GM12891 (cell line): Measurements from ENCODE around the gene SNX1.

Source experiments
- DNase-seq: peaks from one replicate; pipeline ENCODE4 v3.0.0; 2011; ENCODE audit warnings: low spot score; ENCODE audit not compliant: insufficient read length
- FAIRE-seq: peaks from 2 replicates; lab custom pipeline; 2011; peaks lifted over from hg19 to GRCh38; lab: Jason Lieb, UNC
- PAX5 ChIP-seq: IDR thresholded peaks from 2 replicates; pipeline ENCODE4 v1.6.1; 2011; ENCODE audit warnings: low read length, moderate library complexity, mild to moderate bottlenecking; ENCODE audit not compliant: insufficient read depth, severe bottlenecking
- POLR2A ChIP-seq: IDR thresholded peaks from 2 replicates; pipeline ENCODE4 v1.6.1; 2011; ENCODE audit warnings: low read depth, low read length, control low read depth
- POLR2AphosphoS5 ChIP-seq: IDR thresholded peaks from 2 replicates; pipeline ENCODE4 v1.6.1; 2011; ENCODE audit warnings: low read depth, low read length, control low read depth
- POU2F2 ChIP-seq: IDR thresholded peaks from 2 replicates; pipeline ENCODE4 v1.6.1; 2011; ENCODE audit warnings: low read depth, mild to moderate bottlenecking, control low read depth, low read length, moderate library complexity
- SPI1 ChIP-seq: IDR thresholded peaks from 2 replicates; pipeline ENCODE4 v1.6.1; 2011; ENCODE audit warnings: low read depth, low read length, control low read depth
- TAF1 ChIP-seq: IDR thresholded peaks from 2 replicates; pipeline ENCODE4 v1.6.1; 2011; ENCODE audit warnings: low read depth, low read length, control low read depth

SNX1 gene

GRCh38 chr15:64153480-64154367 is 57.9 kb downstream of the SNX1 start:
- peak; percentile 70; the same call in 1 of the 2 replicates for TF ChIP-seq POLR2A
- TF ChIP-seq PAX5, result no peak
- peak; percentile 35; the same call in 1 of the 2 replicates for TF ChIP-seq SPI1
- peak; percentile 76 for TF ChIP-seq POLR2AphosphoS5
- TF ChIP-seq POU2F2, result peak; percentile 83
- peak; percentile 92 for FAIRE-seq
- peak; percentile 90 for DNase-seq

GRCh38 chr15:64155802-64156651 is 60.2 kb downstream of the SNX1 start:
- DNase-seq, result no peak
- TF ChIP-seq POU2F2, result no peak
- peak; percentile 33 for TF ChIP-seq POLR2AphosphoS5
- TF ChIP-seq TAF1, result no peak
- no peak for TF ChIP-seq SPI1
- no peak for TF ChIP-seq PAX5
- no peak; the same call in 1 of the 2 replicates for TF ChIP-seq POLR2A
- FAIRE-seq, result no peak

GRCh38 chr15:64156652-64157331 is 61.0 kb downstream of the SNX1 start:
- DNase-seq (no peak), FAIRE-seq (no peak)
- TF ChIP-seq SPI1 (no peak), POLR2A (peak; percentile 32; the same call in 1 of the 2 replicates), POU2F2 (no peak), POLR2AphosphoS5 (no peak)

GRCh38 chr15:64157599-64158125 is 61.9 kb downstream of the SNX1 start:
- FAIRE-seq, result no peak
- TF ChIP-seq PAX5 (no peak), SPI1 (no peak), POU2F2 (no peak), TAF1 (no peak), POLR2AphosphoS5 (no peak), POLR2A (no peak)
- DNase-seq, result no peak

GRCh38 chr15:64158363-64159134 is 62.8 kb downstream of the SNX1 start:
- TF ChIP-seq POLR2AphosphoS5 (peak; percentile 37), POLR2A (0 out of 2 replicates have a peak, but pooled peaks have one; percentile 17), POU2F2 (no peak), SPI1 (no peak), PAX5 (no peak), TAF1 (no peak)
- no peak for FAIRE-seq
- DNase-seq, result no peak

- DNase-seq, result no peak
- TF ChIP-seq TAF1 (no peak), POU2F2 (no peak), PAX5 (no peak), POLR2AphosphoS5 (no peak), SPI1 (no peak), POLR2A (no peak)
- FAIRE-seq, result peak; percentile 16
Measured at GRCh38 chr15:64161688-64162477, 66.1 kb downstream of the SNX1 start.

- TF ChIP-seq POU2F2 (no peak), POLR2A (no peak), SPI1 (no peak), PAX5 (no peak), POLR2AphosphoS5 (no peak), TAF1 (no peak)
- FAIRE-seq (no peak), DNase-seq (no peak)
Measured at GRCh38 chr15:64162478-64162868, 66.7 kb downstream of the SNX1 start.
